HG03442 (cell line): Measurements from ENCODE around the gene LRRC14B.
"Not testable (repeated sequence)": the region's sequence is repeated elsewhere in the genome, so short reads cannot be mapped to it uniquely, and the experiment has no call there.

ENCODE experiments used
- ATAC-seq: cut with Tn5 transposase; IDR thresholded peaks from one replicate; pipeline ENCODE4 v1.9.1; 2021; ENCODE audit warnings: mild to moderate bottlenecking, moderate library complexity; ENCODE audit not compliant: unreplicated experiment

Gene LRRC14B

GRCh38 chr5:233426-233825, 42.1 kb downstream of the LRRC14B start:
- not testable (repeated sequence) for ATAC-seq

- ATAC-seq, result no peak
Observed at GRCh38 chr5:234450-234849, 43.2 kb downstream of the LRRC14B start.

GRCh38 chr5:235527-235926, 44.2 kb downstream of the LRRC14B start:
- ATAC-seq, result not testable (repeated sequence)

DNA sequence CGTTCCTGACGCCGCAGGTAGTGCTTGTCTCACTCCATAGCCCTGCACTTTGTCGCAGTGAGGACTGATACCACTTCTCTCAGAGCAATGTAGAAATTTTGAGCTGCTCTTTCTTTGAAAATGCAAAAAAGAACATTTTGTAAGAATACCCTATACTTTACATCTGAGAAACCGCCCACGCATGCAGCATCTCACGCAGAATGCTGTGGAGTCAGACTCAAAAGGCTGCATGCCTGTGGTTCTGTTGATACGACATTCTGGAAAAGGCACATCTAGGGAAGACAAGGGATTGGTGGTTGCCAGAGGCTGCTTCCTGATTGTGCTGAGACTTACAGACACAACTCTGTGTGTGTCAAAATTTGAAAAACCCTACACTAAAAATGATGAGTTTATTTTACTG, 46.6 kb downstream of the LRRC14B start:
- ATAC-seq, result not testable (repeated sequence)

DNA sequence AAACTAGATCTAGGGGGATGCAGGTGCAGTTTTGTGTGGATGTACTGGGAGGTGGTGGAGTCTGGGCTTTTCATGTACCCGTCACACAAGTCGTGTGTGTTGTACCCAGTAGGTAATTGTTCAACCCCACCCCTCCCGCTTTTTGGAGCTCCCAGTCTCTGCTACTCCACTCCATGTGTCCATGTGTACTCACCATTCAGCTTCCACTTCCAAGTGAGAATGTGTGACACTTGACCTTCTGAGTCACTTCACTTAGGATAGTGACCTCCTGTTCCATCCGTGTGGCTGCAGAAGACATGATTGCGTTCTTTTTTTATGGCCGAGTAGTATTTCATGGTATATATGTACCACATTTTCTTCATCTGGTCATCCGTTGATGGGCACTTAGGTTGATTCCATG, 49.3 kb downstream of the LRRC14B start:
- not testable (repeated sequence) for ATAC-seq

DNA sequence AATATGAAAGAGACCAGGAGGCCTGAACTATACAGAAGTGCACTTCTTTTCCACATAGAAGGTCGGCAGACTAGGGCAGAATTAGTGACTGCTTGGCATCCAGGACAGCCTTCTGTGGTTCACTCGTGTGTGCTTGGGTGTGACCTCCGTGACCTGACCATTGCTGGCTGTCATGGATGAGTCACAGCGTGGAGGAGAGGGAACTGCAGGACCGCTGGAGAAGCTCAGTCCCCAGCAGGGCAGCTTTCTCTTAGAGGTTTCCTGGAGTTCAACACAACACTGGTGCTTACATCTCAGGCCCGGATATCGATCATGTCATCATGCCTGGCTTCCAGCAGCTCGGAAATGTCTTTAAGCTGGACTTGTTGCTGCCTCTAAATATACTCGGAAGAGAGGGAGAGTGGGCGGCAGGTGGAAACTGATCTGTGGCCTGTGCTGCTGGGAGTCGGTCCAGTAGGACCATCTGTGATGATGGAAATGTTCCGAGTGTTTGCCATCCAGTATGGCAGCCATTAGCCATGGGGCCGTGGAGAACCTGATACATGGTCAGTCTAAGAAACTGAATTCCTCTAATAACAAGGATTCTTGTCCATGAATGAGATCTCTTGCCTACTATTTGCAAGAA, 49.9 kb downstream of the LRRC14B start:
- not testable (repeated sequence) for ATAC-seq

GRCh38 chr5:243683-244367, 52.5 kb downstream of the LRRC14B start:
- not testable (repeated sequence) for ATAC-seq

DNA sequence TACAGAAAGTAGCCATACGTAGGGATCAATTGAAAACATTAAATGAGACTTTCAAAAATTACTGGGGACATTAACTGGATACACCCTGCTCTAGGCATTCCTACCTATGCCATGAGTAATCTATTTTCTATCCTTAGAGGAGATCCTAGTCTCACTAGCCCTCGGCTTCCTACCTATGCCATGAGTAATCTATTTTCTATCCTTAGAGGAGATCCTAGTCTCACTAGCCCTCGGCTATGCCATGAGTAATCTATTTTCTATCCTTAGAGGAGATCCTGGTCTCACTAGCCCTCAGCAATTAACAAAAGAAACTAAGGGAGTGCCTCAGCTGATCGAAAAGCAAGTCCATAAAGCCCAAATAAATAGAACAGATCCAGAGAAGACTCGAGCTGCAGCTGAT, 54.4 kb downstream of the LRRC14B start:
- not testable (repeated sequence) for ATAC-seq
